ENCODE results near the gene LRRTM1. TPM values are rescaled to one million over a fixed set of nuclear protein-coding genes. Genes with fewer than 3 reads are reported as not detected.

Gene LRRTM1
- total RNA-seq, 4 donors from 2014 or later, result 1.3 to 2.2 TPM; not detected in 2

DNA sequence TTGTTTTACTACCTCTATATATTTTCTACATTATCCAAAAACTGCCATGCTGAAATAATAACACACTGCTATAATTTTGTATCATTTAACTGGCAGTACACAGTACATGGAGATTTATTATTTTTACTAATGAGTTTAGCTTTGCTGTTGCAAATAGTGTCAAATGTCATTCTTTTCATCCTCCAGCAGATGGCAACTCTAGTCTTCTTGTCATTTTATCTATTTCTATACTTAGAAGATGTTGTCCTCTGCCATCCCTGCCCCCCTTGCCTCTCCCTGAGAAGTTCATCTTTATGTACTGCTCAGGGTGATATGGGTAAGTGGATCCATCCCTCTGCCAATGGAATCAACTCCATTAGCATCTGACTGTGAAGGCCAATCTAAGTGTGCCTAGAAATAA, 21.7 kb upstream of the LRRTM1 start:
- no peak for TF ChIP-seq CTCF (IDR thresholded peaks at IDR 0.05)
- ATAC-seq (ENCODE audit: low FRiP score) (no peak), DNase-seq (ENCODE audit: low spot score) (no peak)

GRCh38 chr2:80324525-80324924, 20.0 kb upstream of the LRRTM1 start:
- DNase-seq (ENCODE audit: low spot score), result no peak
- no peak for ATAC-seq (ENCODE audit: low FRiP score)
- TF ChIP-seq CTCF (IDR thresholded peaks at IDR 0.05), result no peak

GRCh38 chr2:80323610-80324009, 19.1 kb upstream of the LRRTM1 start:
- DNase-seq (ENCODE audit: low spot score) (no peak), ATAC-seq (ENCODE audit: low FRiP score) (no peak)
- TF ChIP-seq CTCF (IDR thresholded peaks at IDR 0.05), result no peak

GRCh38 chr2:80322958-80323357, 18.4 kb upstream of the LRRTM1 start:
- no peak for DNase-seq (ENCODE audit: low spot score)
- ATAC-seq (ENCODE audit: low FRiP score), result no peak
- TF ChIP-seq CTCF (IDR thresholded peaks at IDR 0.05), result no peak

DNA sequence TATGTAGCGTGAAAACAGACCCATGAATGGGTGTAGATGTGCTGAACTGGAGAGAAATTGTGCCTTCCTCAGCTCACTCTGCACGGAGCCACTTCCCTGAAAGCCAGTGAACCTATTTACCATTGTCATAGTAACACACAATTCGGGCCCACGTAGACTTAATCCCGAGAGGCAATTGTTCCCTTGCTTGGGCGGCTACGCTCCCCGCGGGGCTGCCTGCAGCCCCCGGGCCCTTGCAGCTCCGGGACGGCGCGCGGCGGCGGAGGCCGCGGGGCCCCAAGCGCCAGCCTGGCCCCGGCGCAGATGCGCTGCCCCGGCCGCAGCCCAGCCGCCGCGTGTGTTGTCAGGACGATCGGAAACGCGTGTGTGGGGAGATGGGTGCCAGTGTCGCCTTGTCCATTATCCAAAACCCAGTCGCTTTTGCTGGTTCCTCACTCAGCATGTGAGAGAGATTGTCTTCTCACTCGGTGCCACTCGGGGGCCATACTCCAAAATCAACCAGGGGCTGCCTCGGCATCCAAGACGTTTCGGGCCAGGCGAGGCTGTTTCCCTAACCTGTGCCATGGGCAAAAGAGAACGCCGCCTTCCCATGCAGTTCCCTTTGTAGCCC, 17.9 kb upstream of the LRRTM1 start:
- DNase-seq (ENCODE audit: low spot score), result no peak
- no peak for TF ChIP-seq CTCF (IDR thresholded peaks at IDR 0.05)

DNA sequence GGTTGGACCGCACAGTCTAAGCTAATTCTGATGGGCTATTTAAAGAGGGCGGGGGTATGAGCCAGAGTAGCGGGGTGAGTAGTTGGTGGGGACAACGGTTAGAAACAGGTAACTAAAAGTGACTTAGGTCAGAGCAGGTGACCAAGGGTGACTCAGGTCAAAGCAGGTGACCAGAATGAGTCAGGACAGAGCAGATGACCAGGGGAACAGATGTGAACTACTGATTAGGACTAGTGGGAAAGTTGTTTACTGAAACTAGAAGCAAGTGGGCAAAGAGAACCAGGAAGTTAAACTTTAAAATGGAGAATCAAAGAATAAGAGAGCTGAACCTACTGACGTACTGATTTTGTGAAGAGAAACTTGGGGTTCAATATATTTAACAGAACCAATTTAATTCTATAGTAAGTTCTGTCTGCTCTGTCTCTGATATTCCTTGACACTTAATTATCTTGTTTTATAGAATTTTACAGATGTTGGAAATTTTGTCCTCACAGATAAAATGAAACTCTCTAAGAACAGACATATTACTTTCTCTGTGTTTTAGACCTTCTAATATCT, 7.8 kb upstream of the LRRTM1 start:
- ATAC-seq (ENCODE audit: low FRiP score), result no peak
- TF ChIP-seq CTCF (IDR thresholded peaks at IDR 0.05), result no peak
- no peak for DNase-seq (ENCODE audit: low spot score)

More for the DNA sequence above, 17.9 kb upstream of the LRRTM1 start:
- peak; percentile 11 for ATAC-seq (ENCODE audit: low FRiP score)

DNA sequence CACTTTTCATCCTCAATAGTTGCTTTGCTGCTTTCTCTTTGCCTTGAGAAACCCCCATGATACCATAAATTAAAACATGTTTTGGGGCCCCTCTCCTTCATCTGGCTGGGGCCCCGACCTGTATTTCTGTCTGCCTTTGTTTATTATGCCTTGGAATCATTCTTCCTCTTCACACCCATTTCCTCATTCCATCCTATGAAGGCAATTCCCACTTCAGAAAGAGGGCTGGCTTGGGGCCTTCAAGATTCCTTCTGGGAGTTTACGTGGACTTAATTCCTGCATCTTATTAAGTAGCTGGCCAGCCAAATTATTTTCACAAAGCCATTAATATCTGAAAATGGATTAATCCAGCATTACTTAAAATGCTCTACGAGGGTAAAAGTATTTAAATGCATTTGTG, 6.8 kb upstream of the LRRTM1 start:
- no peak for DNase-seq (ENCODE audit: low spot score)
- no peak for TF ChIP-seq CTCF (IDR thresholded peaks at IDR 0.05)
- ATAC-seq (ENCODE audit: low FRiP score), result no peak
